ENCODE data around the gene SYTL3. TPM values are rescaled to one million over a fixed set of nuclear protein-coding genes. Genes with fewer than 3 reads are reported as not detected.

SYTL3 gene
- total and polyA plus RNA-seq, 10 of the 15 experiments (the other 5 are each of a cell fraction or from before 2014, with no cell fraction given) = 3.3 to 12.1 (median 6.9) TPM

GRCh38 chr6:158737082-158737709 lies 87.3 kb downstream of the SYTL3 start (continued):
- TF ChIP-seq BCL3 (IDR thresholded peaks at IDR 0.05; ENCODE audit: borderline replicate concordance, insufficient read depth, low read depth, low read length, poor library complexity, severe bottlenecking) = no peak
- TF ChIP-seq SPI1 (IDR thresholded peaks at IDR 0.05; ENCODE audit: borderline replicate concordance, insufficient read depth, low read depth, low read length) = no peak

- BruUV-seq (replicated peaks) = no TSS peak
- H3K4me2 ChIP-seq (ENCODE audit: control insufficient read depth, insufficient read depth) = no peak overlapping the region
Measured at GRCh38 chr6:158737710-158738615, 88.1 kb downstream of the SYTL3 start.

More at GRCh38 chr6:158737710-158738615, 88.1 kb downstream of the SYTL3 start:
- ChIA-PET CTCF (interaction anchor here (0.9 to 1.7 kb wide), 6 partner anchors 10 to 235 kb away, joined by 3 to 7 read pairs (median 4); no protein-coding TSS in a partner anchor), POLR2A (interaction anchor here (1.1 kb wide), 1 partner anchor 12 kb away, joined by 12 read pairs; no protein-coding TSS in a partner anchor), RAD21 (ENCODE audit: unreplicated experiment) (interaction anchor here (0.5 kb wide), 1 partner anchor 8 kb away, joined by 3 read pairs; no protein-coding TSS in a partner anchor), SMC1A (ENCODE audit: uncharacterized antibody, unreplicated experiment) (interaction anchor here (1.4 kb wide), 1 partner anchor 57 kb away, joined by 3 read pairs; no protein-coding TSS in a partner anchor)
- DNase-seq (ENCODE audit: low read depth, low spot score) = no peak
- in situ Hi-C loops (cut with MboI) = no loop called here
- H3K79me2 ChIP-seq (ENCODE audit: control insufficient read depth, insufficient read depth, low read length) = no peaks in the 10 kb centered on the region
- no peaks in the 10 kb centered on the region for H3K27me3 ChIP-seq (replicated peaks in 1 of 2; ENCODE audit: control insufficient read depth in 2 of 2, insufficient read depth in 2 of 2, low read length in 1 of 2)
- H3K27ac ChIP-seq (ENCODE audit: control insufficient read depth, insufficient read depth) = no peak overlapping the region
- H3K9me3 ChIP-seq (replicated peaks; ENCODE audit: control insufficient read depth, insufficient read depth, low read length) = peaks cover 4% of the 10 kb centered on the region; the same call in 2 of the 3 replicates
- peaks cover 0 to 1% of the 10 kb centered on the region in 2 experiments; a peak in 1 of 4 replicates for H3K36me3 ChIP-seq (ENCODE audit: control insufficient read depth in 2 of 2, insufficient read depth in 2 of 2, low read length in 1 of 2)
- H4K20me1 ChIP-seq (ENCODE audit: control insufficient read depth, insufficient read depth) = no peaks in the 10 kb centered on the region
- intact Hi-C loops (cut with micrococcal nuclease; ENCODE audit: unreplicated experiment) = no loop called here
- 69% methylated on average over 12 of the region's 12 CpGs for WGBS (ENCODE audit: insufficient coverage, insufficient replicate concordance, low lambda C conversion rate, missing lambda C conversion rate)
- H3K4me3 ChIP-seq = no peak overlapping the region
- no peak overlapping the region for H3K9ac ChIP-seq (ENCODE audit: control insufficient read depth, insufficient read depth, low read length)
- TF ChIP-seq USF1 (IDR thresholded peaks at IDR 0.05; ENCODE audit: borderline replicate concordance, extremely low read length, insufficient read depth, low read depth, low read length) (no peak), RB1 (IDR thresholded peaks at IDR 0.05; ENCODE audit: borderline replicate concordance) (no peak)
- no peak for FAIRE-seq
- ATAC-seq = no peak
- no peaks in the 10 kb centered on the region for H3K4me1 ChIP-seq (ENCODE audit: control insufficient read depth, insufficient read depth, low read length)
- no peak overlapping the region for H2AFZ ChIP-seq (ENCODE audit: control insufficient read depth, low read depth, low read length)

Data from GM12878 (cell line).